Pancreas (tissue), 10 donors: ENCODE data around the gene CTCF. TPM values are rescaled to one million over a fixed set of nuclear protein-coding genes. Genes with fewer than 3 reads are reported as not detected.

ENCODE experiments used
- ATAC-seq, 4 donors: fragments of 200-7000 bp; cut with Tn5 transposase; one replicate each; pipeline versions ENCODE4 v1.8.0 to v1.9.1; 2020; ENCODE audit warnings: mild to moderate bottlenecking in 4 of 4, moderate library complexity in 4 of 4
- DNase-seq, 6 donors: peaks; one replicate each; pipeline ENCODE4 v3.0.0-alpha.2; 2020
- FAIRE-seq: peaks from 2 replicates; lab custom pipeline; 2012; peaks lifted over from hg19 to GRCh38; lab: Jason Lieb, UNC
- H3K27ac ChIP-seq, 4 donors: fragments of 200-600 bp; sonication (generic); 1 replicate in 3 of 4; 2 replicates in 1 of 4; pipeline versions ENCODE4 v1.5.0 to v1.8.0; 2020
- H3K27me3 ChIP-seq, 4 donors: fragments of 200-600 bp; one replicate each; pipeline ENCODE4 v1.8.0; 2021
- H3K36me3 ChIP-seq, 3 donors: fragments of 200-600 bp; sonication (generic) in 1 of 3; one replicate each; pipeline versions ENCODE4 v1.5.0 to v1.8.0; 2020 to 2021
- H3K4me1 ChIP-seq, 3 donors: fragments of 200-600 bp; one replicate each; pipeline ENCODE4 v1.8.0; 2021
- H3K4me3 ChIP-seq, 4 donors: fragments of 200-600 bp; sonication (generic) in 2 of 4; one replicate each; pipeline versions ENCODE4 v1.5.0 to v1.8.0; 2020 to 2021
- H3K9me3 ChIP-seq, 4 donors: fragments of 200-600 bp; one replicate each; pipeline ENCODE4 v1.8.0; 2021
- CTCF ChIP-seq, 4 donors: fragments of 200-600 bp; sonication (generic) in 3 of 4; IDR thresholded peaks; one replicate each; pipeline versions ENCODE4 v1.5.0 to v1.8.0; 2021; ENCODE audit warnings: antibody characterized with exemption in 4 of 4
- WGBS, 2 donors: extraction: QIAGEN DNeasy Blood & Tissue Kit; methylation state at CpG; one replicate each; pipeline ENCODE4 v1.1.7; 2013; 5-methylcytosine and 5-hydroxymethylcytosine counted together
- intact Hi-C, 3 donors: fragments of 100-400 bp; cut with DNase I; formaldehyde crosslinking; loops; one replicate each; pipeline versions ENCODE4 v1.11.1 to v1.14.2; 2022
- polyA plus RNA-seq, 2 donors: library from polyadenylated mRNA; stranded (reverse); fragments of 200-250 nt; gene quantifications; one replicate each; pipeline ENCODE4 v1.2.3, GENCODE V29; 2013
- total RNA-seq, 6 donors: library from RNA; stranded (reverse); fragmentation: NEBNext Ultra II Directional in 4 of 6; extraction: Animal tissue kit (Norgen Biotek cat#: 25700) in 4 of 6; gene quantifications; one replicate each; pipeline versions ENCODE4 v1.2.1 to v1.2.4, GENCODE V29; 2021 to 2023
- donor health status: healthy with polysubstance abuse.
- donor health status: DM: no; HTN: no; CAD: no; lungs with moderate emphysema.
- donor health status: DM: no; HTN: no; CAD: no.
- donor health status: control.
- donor health status: control.
- donor health status: Bipolar disorder and iron deficiency.
- donor health status: DM: yes; HTN: yes; CAD: no.
- donor health status: DM: no; HTN: no; CAD: no.
- donor health status: DM: no; HTN: no; CAD: no.
- donor health status: DM: yes; HTN: yes; CAD: no.

Gene CTCF
- total and polyA plus RNA-seq, 8 donors: 13.3 to 25.2 (median 17.0) TPM

- DNase-seq (peak in 1 of 6 donors; percentile 62), ATAC-seq (no peak), FAIRE-seq (no peak)
- WGBS, 2 donors: 62 to 78% methylated on average over 15 of the region's 15 CpGs
- Histone ChIP-seq H3K4me3 (no peak overlapping the region), H3K36me3 (no peaks in the 10 kb centered on the region), H3K27ac (no peak overlapping the region), H3K9me3 (no peaks in the 10 kb centered on the region), H3K4me1 (no peaks in the 10 kb centered on the region), H3K27me3 (peaks cover 0 to 7% (median 0%) of the 10 kb centered on the region in 4 donors)
- intact Hi-C loops: no loop called here
- no peak for TF ChIP-seq CTCF (IDR thresholded peaks at IDR 0.05)
Measured at GRCh38 chr16:67647111-67647651, 84.9 kb downstream of the CTCF start.

GRCh38 chr16:67647681-67648080, 85.4 kb downstream of the CTCF start:
- DNase-seq (peak in 1 of 6 donors; percentile 49), ATAC-seq (no peak), FAIRE-seq (no peak)
- Histone ChIP-seq H3K4me1 (no peaks in the 10 kb centered on the region), H3K9me3 (no peaks in the 10 kb centered on the region), H3K36me3 (no peaks in the 10 kb centered on the region), H3K27me3 (peaks cover 0 to 7% (median 0%) of the 10 kb centered on the region in 4 donors), H3K4me3 (no peak overlapping the region), H3K27ac (no peak overlapping the region)
- intact Hi-C loops: no loop called here
- 65 to 78% methylated on average over 9 to 13 of the region's 13 CpGs for WGBS, 2 donors
- no peak for TF ChIP-seq CTCF (IDR thresholded peaks at IDR 0.05)

- Histone ChIP-seq H3K27me3 (peaks cover 0 to 7% (median 0%) of the 10 kb centered on the region in 4 donors), H3K27ac (no peak overlapping the region), H3K36me3 (no peaks in the 10 kb centered on the region), H3K4me3 (no peak overlapping the region), H3K4me1 (peaks cover 0 to 2% (median 2%) of the 10 kb centered on the region in 3 donors), H3K9me3 (no peaks in the 10 kb centered on the region)
- DNase-seq: peak in 3 of 6 donors; percentile 18 to 67 (median 50)
- intact Hi-C loops: no loop called here
- TF ChIP-seq CTCF (IDR thresholded peaks at IDR 0.05): no peak
- no peak for FAIRE-seq
- no peak for ATAC-seq
- WGBS, 2 donors: 14 to 21% methylated on average over 46 to 65 of the region's 65 CpGs
Measured at GRCh38 chr16:67648088-67648763, 85.9 kb downstream of the CTCF start.

GRCh38 chr16:67648764-67649407, 86.6 kb downstream of the CTCF start:
- Histone ChIP-seq H3K4me1 (peaks cover 0 to 8% (median 6%) of the 10 kb centered on the region in 3 donors), H3K4me3 (no peak overlapping the region), H3K27me3 (peaks cover 0 to 7% (median 0%) of the 10 kb centered on the region in 4 donors), H3K36me3 (no peaks in the 10 kb centered on the region), H3K27ac (no peak overlapping the region), H3K9me3 (no peaks in the 10 kb centered on the region)
- ATAC-seq (no peak), FAIRE-seq (no peak), DNase-seq (peak in 3 of 6 donors; percentile 16 to 65 (median 53))
- 45 to 46% methylated on average over 35 of the region's 35 CpGs for WGBS, 2 donors
- no peak for TF ChIP-seq CTCF (IDR thresholded peaks at IDR 0.05)
- intact Hi-C loops: no loop called here
